ENCODE data around the gene ME3. TPM values are rescaled to one million over a fixed set of nuclear protein-coding genes. Genes with fewer than 3 reads are reported as not detected.
"Not testable (repeated sequence)": the region's sequence is repeated elsewhere in the genome, so short reads cannot be mapped to it uniquely, and the experiment has no call there.

The ME3 gene
- total and polyA plus RNA-seq, 4 donors, result 1.4 to 7.2 (median 2.3) TPM

DNA sequence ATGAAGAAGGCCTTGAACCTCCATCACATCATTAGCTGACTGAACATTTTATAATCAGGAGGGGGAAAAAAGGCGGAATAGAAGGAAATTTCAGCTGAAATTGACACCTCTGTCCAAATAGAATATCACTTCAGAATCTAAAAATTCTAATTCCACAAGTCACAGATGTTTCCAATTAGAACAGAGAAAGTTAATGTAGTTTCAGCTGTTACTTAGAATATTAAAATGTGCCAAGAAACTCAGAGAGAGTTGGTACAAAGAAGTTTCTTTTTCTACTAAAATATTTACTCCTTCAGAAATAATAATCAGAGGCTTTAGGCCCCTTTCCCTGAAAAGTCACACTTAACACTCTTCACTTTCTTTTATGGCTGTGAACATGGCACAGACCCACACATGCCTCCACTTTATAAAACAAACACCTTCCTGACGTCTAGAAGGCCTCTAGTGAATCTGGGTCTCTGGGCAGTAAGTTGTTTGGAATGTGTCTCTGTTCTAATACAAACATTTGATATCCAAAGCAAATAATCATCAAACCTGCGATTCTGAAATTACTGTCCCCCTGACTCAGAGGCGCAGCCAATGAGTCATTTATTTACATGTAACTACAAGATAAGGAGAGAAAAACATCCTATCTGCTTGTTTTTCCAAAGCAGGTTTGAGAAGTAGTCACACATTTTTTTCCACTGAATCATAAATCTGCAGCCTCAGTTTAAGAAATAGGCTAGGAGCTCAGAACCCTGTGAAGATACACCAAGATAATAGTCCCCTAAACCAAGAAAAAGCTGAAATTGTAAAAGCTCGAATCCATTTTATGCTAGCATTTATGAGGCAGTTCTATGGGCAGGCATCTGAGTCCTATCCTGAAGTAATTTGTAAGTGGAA lies 148.4 kb downstream of the ME3 start:
- Histone ChIP-seq H3K4me3 (ENCODE audit: low read depth in 1 of 3, low read length in 3 of 3) (no peak overlapping the region), H3K4me1 (ENCODE audit: control insufficient read depth in 4 of 4, insufficient read depth in 4 of 4, low read length in 3 of 4) (peaks cover 0 to 9% (median 1%) of the 10 kb centered on the region in 4 donors), H3K9ac (ENCODE audit: low read depth in 1 of 2, low read length in 2 of 2) (peak overlapping the region in 1 of 2 donors; percentile 29), H3K36me3 (ENCODE audit: control insufficient read depth in 4 of 4, insufficient read depth in 3 of 4, low read depth in 1 of 4, low read length in 3 of 4) (no peaks in the 10 kb centered on the region), H3K9me3 (ENCODE audit: control insufficient read depth in 4 of 4, low read length in 3 of 4) (no peaks in the 10 kb centered on the region), H3K27ac (ENCODE audit: low read depth in 1 of 2, low read length in 2 of 2) (peak overlapping the region; percentile 56 to 76), H3K27me3 (ENCODE audit: control insufficient read depth in 4 of 4, insufficient read depth in 4 of 4, low read length in 3 of 4) (no peaks in the 10 kb centered on the region)
- DNase-seq (ENCODE audit: low spot score), result no peak
- 39% methylated on average over 5 of the region's 5 CpGs for WGBS
- TF ChIP-seq YY1 (IDR thresholded peaks at IDR 0.05) (peak; percentile 37), JUND (IDR thresholded peaks at IDR 0.05) (peak; percentile 96 to 100), RAD21 (IDR thresholded peaks at IDR 0.05) (peak; percentile 7 to 31), FOXA2 (IDR thresholded peaks at IDR 0.05) (peak; percentile 59), RXRA (IDR thresholded peaks at IDR 0.05) (peak in 1 of 2 donors; percentile 61), GABPA (IDR thresholded peaks at IDR 0.05 in 1 of 2, conservative IDR thresholded peaks at IDR 0.05 in 1 of 2) (no peak), SP1 (IDR thresholded peaks at IDR 0.05) (no peak), HNF4A (conservative IDR thresholded peaks at IDR 0.05) (peak; percentile 20 to 67), NR2F2 (IDR thresholded peaks at IDR 0.05) (no peak)
- TF ChIP-seq, protein P1, sequence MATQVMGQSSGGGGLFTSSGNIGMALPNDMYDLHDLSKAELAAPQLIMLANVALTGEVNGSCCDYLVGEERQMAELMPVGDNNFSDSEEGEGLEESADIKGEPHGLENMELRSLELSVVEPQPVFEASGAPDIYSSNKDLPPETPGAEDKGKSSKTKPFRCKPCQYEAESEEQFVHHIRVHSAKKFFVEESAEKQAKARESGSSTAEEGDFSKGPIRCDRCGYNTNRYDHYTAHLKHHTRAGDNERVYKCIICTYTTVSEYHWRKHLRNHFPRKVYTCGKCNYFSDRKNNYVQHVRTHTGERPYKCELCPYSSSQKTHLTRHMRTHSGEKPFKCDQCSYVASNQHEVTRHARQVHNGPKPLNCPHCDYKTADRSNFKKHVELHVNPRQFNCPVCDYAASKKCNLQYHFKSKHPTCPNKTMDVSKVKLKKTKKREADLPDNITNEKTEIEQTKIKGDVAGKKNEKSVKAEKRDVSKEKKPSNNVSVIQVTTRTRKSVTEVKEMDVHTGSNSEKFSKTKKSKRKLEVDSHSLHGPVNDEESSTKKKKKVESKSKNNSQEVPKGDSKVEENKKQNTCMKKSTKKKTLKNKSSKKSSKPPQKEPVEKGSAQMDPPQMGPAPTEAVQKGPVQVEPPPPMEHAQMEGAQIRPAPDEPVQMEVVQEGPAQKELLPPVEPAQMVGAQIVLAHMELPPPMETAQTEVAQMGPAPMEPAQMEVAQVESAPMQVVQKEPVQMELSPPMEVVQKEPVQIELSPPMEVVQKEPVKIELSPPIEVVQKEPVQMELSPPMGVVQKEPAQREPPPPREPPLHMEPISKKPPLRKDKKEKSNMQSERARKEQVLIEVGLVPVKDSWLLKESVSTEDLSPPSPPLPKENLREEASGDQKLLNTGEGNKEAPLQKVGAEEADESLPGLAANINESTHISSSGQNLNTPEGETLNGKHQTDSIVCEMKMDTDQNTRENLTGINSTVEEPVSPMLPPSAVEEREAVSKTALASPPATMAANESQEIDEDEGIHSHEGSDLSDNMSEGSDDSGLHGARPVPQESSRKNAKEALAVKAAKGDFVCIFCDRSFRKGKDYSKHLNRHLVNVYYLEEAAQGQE (IDR thresholded peaks at IDR 0.05), result peak; percentile 29
- TF ChIP-seq, protein P2, sequence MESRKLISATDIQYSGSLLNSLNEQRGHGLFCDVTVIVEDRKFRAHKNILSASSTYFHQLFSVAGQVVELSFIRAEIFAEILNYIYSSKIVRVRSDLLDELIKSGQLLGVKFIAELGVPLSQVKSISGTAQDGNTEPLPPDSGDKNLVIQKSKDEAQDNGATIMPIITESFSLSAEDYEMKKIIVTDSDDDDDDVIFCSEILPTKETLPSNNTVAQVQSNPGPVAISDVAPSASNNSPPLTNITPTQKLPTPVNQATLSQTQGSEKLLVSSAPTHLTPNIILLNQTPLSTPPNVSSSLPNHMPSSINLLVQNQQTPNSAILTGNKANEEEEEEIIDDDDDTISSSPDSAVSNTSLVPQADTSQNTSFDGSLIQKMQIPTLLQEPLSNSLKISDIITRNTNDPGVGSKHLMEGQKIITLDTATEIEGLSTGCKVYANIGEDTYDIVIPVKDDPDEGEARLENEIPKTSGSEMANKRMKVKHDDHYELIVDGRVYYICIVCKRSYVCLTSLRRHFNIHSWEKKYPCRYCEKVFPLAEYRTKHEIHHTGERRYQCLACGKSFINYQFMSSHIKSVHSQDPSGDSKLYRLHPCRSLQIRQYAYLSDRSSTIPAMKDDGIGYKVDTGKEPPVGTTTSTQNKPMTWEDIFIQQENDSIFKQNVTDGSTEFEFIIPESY (IDR thresholded peaks at IDR 0.05), result peak; percentile 19
- TF ChIP-seq, protein P3, sequence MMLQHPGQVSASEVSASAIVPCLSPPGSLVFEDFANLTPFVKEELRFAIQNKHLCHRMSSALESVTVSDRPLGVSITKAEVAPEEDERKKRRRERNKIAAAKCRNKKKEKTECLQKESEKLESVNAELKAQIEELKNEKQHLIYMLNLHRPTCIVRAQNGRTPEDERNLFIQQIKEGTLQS (IDR thresholded peaks at IDR 0.05), result peak; percentile 64
- TF ChIP-seq, protein P4, sequence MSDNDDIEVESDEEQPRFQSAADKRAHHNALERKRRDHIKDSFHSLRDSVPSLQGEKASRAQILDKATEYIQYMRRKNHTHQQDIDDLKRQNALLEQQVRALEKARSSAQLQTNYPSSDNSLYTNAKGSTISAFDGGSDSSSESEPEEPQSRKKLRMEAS (IDR thresholded peaks at IDR 0.05), result peak; percentile 23

DNA sequence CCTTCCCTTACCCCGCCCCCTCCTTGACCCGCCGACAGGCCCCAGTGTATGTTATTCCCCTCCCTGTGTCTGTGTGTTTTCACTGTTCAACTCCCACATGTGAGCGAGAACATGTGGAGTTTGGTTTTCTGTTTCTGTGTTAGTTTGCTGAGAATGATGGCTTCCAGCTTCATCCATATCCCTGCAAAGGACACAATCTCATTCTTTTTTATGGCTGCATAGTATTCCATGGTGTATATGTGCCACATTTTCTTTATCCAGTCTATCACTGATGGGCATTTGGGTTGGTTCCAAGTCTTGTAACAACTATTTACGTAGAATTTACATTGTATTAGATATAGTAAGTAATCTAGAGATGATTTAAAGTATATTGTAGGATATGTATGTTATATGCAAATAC lies 149.9 kb downstream of the ME3 start:
- WGBS, result 96% methylated on average over 5 of the region's 5 CpGs
- H3K27me3 ChIP-seq (ENCODE audit: control insufficient read depth in 4 of 4, insufficient read depth in 4 of 4, low read length in 3 of 4), result not testable (repeated sequence)

More for the DNA sequence above, 149.9 kb downstream of the ME3 start:
- H3K9me3 ChIP-seq (ENCODE audit: control insufficient read depth in 4 of 4, low read length in 3 of 4); H3K9ac ChIP-seq (ENCODE audit: low read depth in 1 of 2, low read length in 2 of 2); DNase-seq (ENCODE audit: low spot score); H3K27ac ChIP-seq (ENCODE audit: low read depth in 1 of 2, low read length in 2 of 2); H3K36me3 ChIP-seq (ENCODE audit: control insufficient read depth in 4 of 4, insufficient read depth in 3 of 4, low read depth in 1 of 4, low read length in 3 of 4); H3K4me1 ChIP-seq (ENCODE audit: control insufficient read depth in 4 of 4, insufficient read depth in 4 of 4, low read length in 3 of 4); H3K4me3 ChIP-seq (ENCODE audit: low read depth in 1 of 3, low read length in 3 of 3): not testable (repeated sequence)

Data from liver (tissue), 9 donors.